GM12878 (cell line): ENCODE measurements around the gene CBFA2T3. TPM values are rescaled to one million over a fixed set of nuclear protein-coding genes. Genes with fewer than 3 reads are reported as not detected.

Experiments used
- ATAC-seq: fragments of 200-7000 bp; cut with Tn5 transposase; 3 replicates; pipeline ENCODE4 v1.9.1; 2020; ENCODE audit warnings: mild to moderate bottlenecking, moderate library complexity
- BruUV-seq: library from RNA; stranded (reverse); fragments of 400-500 nt; replicated peaks from 2 replicates; lab custom pipeline; 2021; lab: Mats Ljungman, UMichigan
- CTCF ChIA-PET: fragments of 300-600 bp; sonication (Branson Sonifier 250); formaldehyde crosslinking; extraction: SDS; loops from one replicate; lab custom pipeline; 2021; ENCODE audit warnings: inconsistent platforms; lab: Yijun Ruan, JAX
- POLR2A ChIA-PET: fragments of 350-600 bp; formaldehyde crosslinking; extraction: SDS; loops from one replicate; lab custom pipeline; 2021; ENCODE audit warnings: inconsistent platforms; lab: Charles Lee
- RAD21 ChIA-PET: fragments of 300-600 bp; sonication (Branson Sonifier 250); formaldehyde crosslinking; loops from one replicate; lab custom pipeline; 2023; ENCODE audit warnings: antibody characterized with exemption; ENCODE audit not compliant: unreplicated experiment; lab: Charles Lee
- SMC1A ChIA-PET: fragments of 300-600 bp; sonication (Branson Sonifier 250); formaldehyde crosslinking; loops from one replicate; lab custom pipeline; 2023; ENCODE audit not compliant: unreplicated experiment, uncharacterized antibody; lab: Charles Lee
- DNase-seq: peaks from one replicate; pipeline ENCODE4 v3.0.0-alpha.2; 2011; ENCODE audit warnings: low read depth, low spot score
- FAIRE-seq: peaks from 3 replicates; lab custom pipeline; 2011; peaks lifted over from hg19 to GRCh38; lab: Jason Lieb, UNC
- H2AFZ ChIP-seq: 2 replicates; pipeline ENCODE4 v1.6.0; 2011; ENCODE audit warnings: low read depth, low read length, control low read depth; ENCODE audit not compliant: control insufficient read depth
- H3K27ac ChIP-seq: 2 replicates; pipeline ENCODE4 v1.5.1; 2011; ENCODE audit warnings: control low read depth; ENCODE audit not compliant: control insufficient read depth, insufficient read depth
- H3K27me3 ChIP-seq, 2 experiments: replicated peaks in 1 of 2; 2 replicates each; pipeline versions ENCODE4 v1.6.0 to v1.6.1; 2011; ENCODE audit warnings: low read length in 1 of 2; ENCODE audit not compliant: control insufficient read depth in 2 of 2, insufficient read depth in 2 of 2
- H3K36me3 ChIP-seq, 2 experiments: 2 replicates each; pipeline ENCODE4 v1.5.1; 2011; ENCODE audit warnings: low read length in 1 of 2; ENCODE audit not compliant: control insufficient read depth in 2 of 2, insufficient read depth in 2 of 2
- H3K4me1 ChIP-seq: 2 replicates; pipeline ENCODE4 v1.6.1; 2011; ENCODE audit warnings: mild to moderate bottlenecking, low read length, moderate library complexity, mixed read lengths; ENCODE audit not compliant: control insufficient read depth, insufficient read depth
- H3K4me2 ChIP-seq: 2 replicates; pipeline ENCODE4 v1.6.0; 2011; ENCODE audit warnings: control low read depth; ENCODE audit not compliant: control insufficient read depth, insufficient read depth
- H3K4me3 ChIP-seq: fragments of 200-600 bp; sonication (generic); 2 replicates; pipeline ENCODE4 v1.5.1; 2016
- H3K79me2 ChIP-seq: 2 replicates; pipeline ENCODE4 v1.6.0; 2011; ENCODE audit warnings: low read length; ENCODE audit not compliant: control insufficient read depth, insufficient read depth
- H3K9ac ChIP-seq: 2 replicates; pipeline ENCODE4 v1.8.0; 2011; ENCODE audit warnings: low read length, control low read depth, mixed read lengths; ENCODE audit not compliant: control insufficient read depth, insufficient read depth
- H3K9me3 ChIP-seq: replicated peaks from 3 replicates; pipeline ENCODE4 v1.5.1; 2011; ENCODE audit warnings: mild to moderate bottlenecking, low read length; ENCODE audit not compliant: control insufficient read depth, insufficient read depth
- H4K20me1 ChIP-seq: 2 replicates; pipeline ENCODE4 v1.6.0; 2011; ENCODE audit not compliant: control insufficient read depth, insufficient read depth
- HCFC1 ChIP-seq: fragments of 150-350 bp; IDR thresholded peaks from 2 replicates; pipeline ENCODE4 v1.6.1; 2014; ENCODE audit warnings: low read length
- SPI1 ChIP-seq: IDR thresholded peaks from 2 replicates; pipeline ENCODE4 v1.6.1; 2011; ENCODE audit warnings: low read depth, mild to moderate bottlenecking, low read length, moderate library complexity, borderline replicate concordance; ENCODE audit not compliant: insufficient read depth
- TAF1 ChIP-seq: IDR thresholded peaks from 2 replicates; pipeline ENCODE4 v1.6.1; 2011; ENCODE audit warnings: mild to moderate bottlenecking, low read depth, low read length, borderline replicate concordance
- ZBED1 ChIP-seq: IDR thresholded peaks from 2 replicates; pipeline ENCODE4 v1.6.1; 2016; ENCODE audit warnings: borderline replicate concordance
- ZNF622 ChIP-seq: fragments of 450-650 bp; IDR thresholded peaks from 2 replicates; pipeline ENCODE4 v1.6.1; 2017; ENCODE audit warnings: mild to moderate bottlenecking, inconsistent platforms
- ZZZ3 ChIP-seq: IDR thresholded peaks from 2 replicates; pipeline ENCODE4 v1.6.1; 2011; ENCODE audit warnings: low read depth; ENCODE audit not compliant: control insufficient read depth, insufficient read length
- WGBS: methylation state at CpG from one replicate; pipeline ENCODE4 v1.1.6; 2016; ENCODE audit warnings: low lambda C conversion rate; ENCODE audit not compliant: insufficient replicate concordance, insufficient coverage; ENCODE audit errors: missing lambda C conversion rate; 5-methylcytosine and 5-hydroxymethylcytosine counted together
- in situ Hi-C: fragments of 300-500 bp; cut with MboI; formaldehyde crosslinking; loops from 9 replicates; pipeline ENCODE4 v1.14.3; 2018; ENCODE audit warnings: mixed read lengths
- intact Hi-C: fragments of 100-400 bp; cut with micrococcal nuclease; formaldehyde crosslinking; loops from one replicate; pipeline ENCODE4 v1.14.2; 2022; ENCODE audit not compliant: unreplicated experiment
- polyA plus RNA-seq, 11 experiments: library from polyadenylated mRNA; depleted of rRNA in 4 of 11; unstranded in 6 of 11; stranded (reverse) in 5 of 11; fragments of >200 nt; fragmentation: Nextera tagmentation in 4 of 11; fragmentation: Illumina TruSeq in 1 of 11; extraction: Ambion mirVana in 4 of 11; extraction: Trizol in 1 of 11; gene quantifications; 1 replicate in 1 of 11; 2 replicates in 10 of 11; pipeline versions ENCODE4 v1.2.1 to v1.2.3, GENCODE V29; 2011 to 2016; ENCODE audit warnings: inconsistent platforms in 2 of 11, missing spikeins in 2 of 11, low read depth in 1 of 11
- total RNA-seq, 4 experiments: library from RNA; depleted of rRNA in 3 of 4; stranded (reverse); fragments of >200 nt in 3 of 4; fragmentation: Illumina TruSeq in 1 of 4; extraction: Trizol in 1 of 4; gene quantifications; 2 replicates each; pipeline versions ENCODE4 v1.2.1 to v1.2.3, GENCODE V29; 2013 to 2021
- TF ChIP-seq, protein P1 (sequence below): fragments of 450-650 bp; formaldehyde crosslinking; IDR thresholded peaks from 2 replicates; pipeline ENCODE4 v1.4.0; 2020; ENCODE audit warnings: mild to moderate bottlenecking, moderate library complexity
- TF ChIP-seq, protein P2 (sequence below), 3 experiments: IDR thresholded peaks in 2 of 3; conservative IDR thresholded peaks in 1 of 3; 2 replicates each; pipeline ENCODE4 v1.5.1; 2011; ENCODE audit warnings: low read depth in 3 of 3, low read length in 3 of 3, mild to moderate bottlenecking in 3 of 3, control low read depth in 2 of 3, moderate library complexity in 2 of 3, inconsistent platforms in 1 of 3, mixed read lengths in 1 of 3; ENCODE audit not compliant: control insufficient read depth in 2 of 3, insufficient read depth in 1 of 3; ENCODE audit errors: extremely low read depth in 1 of 3

The CBFA2T3 gene
- total and polyA plus RNA-seq, 10 of the 15 experiments (the other 5 are each of a cell fraction or from before 2014, with no cell fraction given), result 0.69 to 42.6 (median 4.5) TPM

DNA sequence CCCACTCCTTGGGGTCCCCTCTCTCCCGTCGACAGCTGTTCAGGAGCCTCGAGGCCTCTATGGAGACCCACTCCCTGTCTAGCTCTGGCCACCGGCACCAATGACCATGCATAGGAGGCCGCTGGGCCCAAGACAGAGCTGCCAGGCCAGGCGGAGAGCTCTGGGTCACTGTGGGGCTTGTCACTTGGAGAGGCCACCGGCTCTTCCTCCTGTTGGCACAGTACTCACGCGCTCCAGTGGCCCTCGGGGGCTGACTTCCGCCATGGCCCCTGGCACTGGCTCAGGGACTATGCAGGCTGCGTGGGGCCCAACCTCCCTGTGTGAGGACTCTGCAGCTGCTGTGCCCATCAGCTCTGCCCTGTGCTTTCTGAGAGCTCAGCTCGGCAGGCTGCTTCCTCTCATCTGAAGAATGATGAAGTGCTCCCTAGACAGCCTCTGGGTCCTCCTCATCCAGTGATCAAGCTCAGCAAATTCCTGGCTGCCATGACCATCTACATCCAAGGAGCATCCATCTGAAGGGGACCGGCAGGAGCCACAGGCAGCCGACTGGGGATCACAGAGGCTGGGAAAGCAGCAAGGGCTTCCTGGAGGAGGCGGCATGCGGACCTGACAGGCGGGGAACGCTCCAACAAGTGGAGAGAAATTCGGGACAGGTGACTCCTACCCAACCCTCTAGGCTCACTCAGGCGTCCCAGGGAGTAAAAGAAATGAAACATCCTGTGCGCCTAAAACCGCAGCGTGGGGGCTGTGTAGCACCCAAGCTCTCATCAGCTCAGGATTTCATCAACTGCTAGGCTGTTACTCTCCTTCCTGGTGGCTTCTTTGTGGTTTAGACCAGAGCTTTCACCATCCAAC is 137.0 kb downstream of the CBFA2T3 start (continued):
- TF ChIP-seq ZBED1, result no peak
- no peak for TF ChIP-seq SPI1

DNA sequence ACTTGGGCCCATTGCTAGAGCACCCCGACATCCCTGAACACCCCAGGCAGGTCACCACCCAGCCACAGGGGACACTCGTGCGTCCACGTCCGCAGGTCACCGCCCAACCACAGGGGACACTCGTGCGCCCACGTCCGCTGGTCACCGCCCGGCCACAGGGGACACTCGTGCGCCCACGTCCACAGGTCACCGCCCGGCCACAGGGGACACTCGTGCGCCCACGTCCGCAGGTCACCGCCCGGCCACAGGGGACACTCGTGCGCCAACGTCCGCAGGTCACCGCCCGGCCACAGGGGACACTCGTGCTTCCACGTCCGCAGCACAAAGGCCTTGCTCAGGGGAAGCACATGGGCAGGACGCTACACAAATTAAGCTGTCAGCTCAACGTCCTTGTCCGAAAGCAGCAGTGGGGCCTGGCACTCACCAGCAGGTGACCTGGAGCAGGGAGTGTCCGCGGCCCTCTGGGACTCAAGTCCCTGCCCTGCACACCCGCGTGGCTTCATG is 137.9 kb downstream of the CBFA2T3 start:
- RAD21 ChIA-PET, result no interaction called here
- H3K4me2 ChIP-seq, result no peak overlapping the region
- H2AFZ ChIP-seq, result no peak overlapping the region
- TF ChIP-seq ZNF622 (no peak), ZZZ3 (no peak), HCFC1 (no peak), TAF1 (no peak)
- TF ChIP-seq, protein P1, sequence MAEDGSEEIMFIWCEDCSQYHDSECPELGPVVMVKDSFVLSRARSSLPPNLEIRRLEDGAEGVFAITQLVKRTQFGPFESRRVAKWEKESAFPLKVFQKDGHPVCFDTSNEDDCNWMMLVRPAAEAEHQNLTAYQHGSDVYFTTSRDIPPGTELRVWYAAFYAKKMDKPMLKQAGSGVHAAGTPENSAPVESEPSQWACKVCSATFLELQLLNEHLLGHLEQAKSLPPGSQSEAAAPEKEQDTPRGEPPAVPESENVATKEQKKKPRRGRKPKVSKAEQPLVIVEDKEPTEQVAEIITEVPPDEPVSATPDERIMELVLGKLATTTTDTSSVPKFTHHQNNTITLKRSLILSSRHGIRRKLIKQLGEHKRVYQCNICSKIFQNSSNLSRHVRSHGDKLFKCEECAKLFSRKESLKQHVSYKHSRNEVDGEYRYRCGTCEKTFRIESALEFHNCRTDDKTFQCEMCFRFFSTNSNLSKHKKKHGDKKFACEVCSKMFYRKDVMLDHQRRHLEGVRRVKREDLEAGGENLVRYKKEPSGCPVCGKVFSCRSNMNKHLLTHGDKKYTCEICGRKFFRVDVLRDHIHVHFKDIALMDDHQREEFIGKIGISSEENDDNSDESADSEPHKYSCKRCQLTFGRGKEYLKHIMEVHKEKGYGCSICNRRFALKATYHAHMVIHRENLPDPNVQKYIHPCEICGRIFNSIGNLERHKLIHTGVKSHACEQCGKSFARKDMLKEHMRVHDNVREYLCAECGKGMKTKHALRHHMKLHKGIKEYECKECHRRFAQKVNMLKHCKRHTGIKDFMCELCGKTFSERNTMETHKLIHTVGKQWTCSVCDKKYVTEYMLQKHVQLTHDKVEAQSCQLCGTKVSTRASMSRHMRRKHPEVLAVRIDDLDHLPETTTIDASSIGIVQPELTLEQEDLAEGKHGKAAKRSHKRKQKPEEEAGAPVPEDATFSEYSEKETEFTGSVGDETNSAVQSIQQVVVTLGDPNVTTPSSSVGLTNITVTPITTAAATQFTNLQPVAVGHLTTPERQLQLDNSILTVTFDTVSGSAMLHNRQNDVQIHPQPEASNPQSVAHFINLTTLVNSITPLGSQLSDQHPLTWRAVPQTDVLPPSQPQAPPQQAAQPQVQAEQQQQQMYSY (CRISPR knock-in tag), result no peak
- TF ChIP-seq, protein P2, sequence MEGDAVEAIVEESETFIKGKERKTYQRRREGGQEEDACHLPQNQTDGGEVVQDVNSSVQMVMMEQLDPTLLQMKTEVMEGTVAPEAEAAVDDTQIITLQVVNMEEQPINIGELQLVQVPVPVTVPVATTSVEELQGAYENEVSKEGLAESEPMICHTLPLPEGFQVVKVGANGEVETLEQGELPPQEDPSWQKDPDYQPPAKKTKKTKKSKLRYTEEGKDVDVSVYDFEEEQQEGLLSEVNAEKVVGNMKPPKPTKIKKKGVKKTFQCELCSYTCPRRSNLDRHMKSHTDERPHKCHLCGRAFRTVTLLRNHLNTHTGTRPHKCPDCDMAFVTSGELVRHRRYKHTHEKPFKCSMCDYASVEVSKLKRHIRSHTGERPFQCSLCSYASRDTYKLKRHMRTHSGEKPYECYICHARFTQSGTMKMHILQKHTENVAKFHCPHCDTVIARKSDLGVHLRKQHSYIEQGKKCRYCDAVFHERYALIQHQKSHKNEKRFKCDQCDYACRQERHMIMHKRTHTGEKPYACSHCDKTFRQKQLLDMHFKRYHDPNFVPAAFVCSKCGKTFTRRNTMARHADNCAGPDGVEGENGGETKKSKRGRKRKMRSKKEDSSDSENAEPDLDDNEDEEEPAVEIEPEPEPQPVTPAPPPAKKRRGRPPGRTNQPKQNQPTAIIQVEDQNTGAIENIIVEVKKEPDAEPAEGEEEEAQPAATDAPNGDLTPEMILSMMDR (IDR thresholded peaks at IDR 0.05 in 2 of 3, conservative IDR thresholded peaks at IDR 0.05 in 1 of 3; ENCODE audit: control insufficient read depth in 2 of 3, extremely low read depth in 1 of 3, insufficient read depth in 1 of 3, low read depth in 3 of 3, low read length in 3 of 3), result peak in 1 of 3 experiments; percentile 22; a peak in 1 of 6 replicates
- in situ Hi-C loops, result no loop called here
- CTCF ChIA-PET, result no interaction called here
- H3K79me2 ChIP-seq, result no peaks in the 10 kb centered on the region
- FAIRE-seq (no peak), ATAC-seq (peak; percentile 25; the same call in 1 of the 3 replicates), DNase-seq (no peak)
- H3K9me3 ChIP-seq, result no peaks in the 10 kb centered on the region
- no peaks in the 10 kb centered on the region for H4K20me1 ChIP-seq
- no peaks in the 10 kb centered on the region; a peak in 1 of 4 replicates for H3K36me3 ChIP-seq
- WGBS, result 62% methylated on average over 38 of the region's 39 CpGs
- no peaks in the 10 kb centered on the region for H3K4me1 ChIP-seq
- no TSS peak for BruUV-seq
- no peaks in the 10 kb centered on the region for H3K27me3 ChIP-seq
- H3K27ac ChIP-seq, result no peak overlapping the region
- no peak overlapping the region for H3K4me3 ChIP-seq
- POLR2A ChIA-PET, result no interaction called here
- SMC1A ChIA-PET, result no interaction called here
- intact Hi-C loops, result no loop called here
- H3K9ac ChIP-seq, result no peak overlapping the region
